NB4 (cell line): ENCODE results near the gene NUDT3.

ENCODE experiments used
- MYC ChIP-seq: IDR thresholded peaks from 2 replicates; pipeline ENCODE4 v1.6.1; 2011; ENCODE audit warnings: low read depth, low read length
- POLR2A ChIP-seq: IDR thresholded peaks from 2 replicates; pipeline ENCODE4 v1.6.1; 2011; ENCODE audit warnings: mild to moderate bottlenecking; ENCODE audit not compliant: insufficient read length; ENCODE audit errors: extremely low read depth
- TF ChIP-seq, protein P1 (sequence below): IDR thresholded peaks from 2 replicates; pipeline ENCODE4 v1.6.1; 2011; ENCODE audit warnings: low read depth, low read length
- TF ChIP-seq, protein P2 (sequence below): IDR thresholded peaks from one replicate; pipeline ENCODE4 v1.5.1; 2012; ENCODE audit warnings: low read depth, low read length

DNA sequence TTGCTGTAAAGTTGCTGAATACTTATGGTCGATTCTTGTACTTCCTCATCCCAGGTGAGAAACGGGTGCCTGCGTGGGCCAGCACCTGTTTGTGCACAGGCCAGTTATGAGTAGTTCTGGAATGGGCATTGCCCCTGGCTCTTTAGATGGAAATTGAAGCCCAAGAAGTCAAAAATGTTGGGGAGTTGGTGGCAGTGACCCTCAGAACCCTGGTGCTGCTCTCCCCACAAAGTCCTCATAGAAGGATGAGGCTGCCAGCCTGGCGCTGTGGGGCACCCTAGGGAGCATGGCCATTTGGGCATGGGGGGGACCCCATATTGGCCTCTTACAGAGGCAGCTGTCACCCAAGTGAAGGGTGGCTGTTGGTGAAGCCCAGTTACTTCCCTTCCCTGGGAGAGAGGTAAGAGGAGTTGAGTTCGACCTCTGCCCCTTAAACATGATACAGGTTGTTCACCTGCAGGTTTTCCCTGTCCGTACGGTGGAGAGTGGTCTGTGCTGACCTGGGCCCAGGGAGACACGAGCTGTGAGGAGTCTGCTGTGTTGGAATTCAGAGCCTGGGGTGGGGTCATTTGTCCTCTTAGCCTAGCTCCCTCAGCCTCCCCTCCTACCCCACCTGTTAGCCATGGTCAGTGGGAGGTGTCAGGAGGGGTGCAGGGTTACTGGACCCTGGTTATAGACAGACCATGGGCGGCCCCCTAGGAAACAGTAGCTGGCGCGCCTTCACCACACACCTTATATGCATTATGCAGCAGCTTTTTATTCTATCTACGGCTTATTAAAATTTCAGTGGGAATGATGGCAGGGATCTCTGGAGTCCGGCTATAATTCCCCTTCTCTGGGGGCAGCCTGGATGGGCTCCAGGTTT lies 150.9 kb downstream of the NUDT3 start:
- TF ChIP-seq, protein P1, sequence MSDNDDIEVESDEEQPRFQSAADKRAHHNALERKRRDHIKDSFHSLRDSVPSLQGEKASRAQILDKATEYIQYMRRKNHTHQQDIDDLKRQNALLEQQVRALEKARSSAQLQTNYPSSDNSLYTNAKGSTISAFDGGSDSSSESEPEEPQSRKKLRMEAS: no peak
- TF ChIP-seq, protein P2, sequence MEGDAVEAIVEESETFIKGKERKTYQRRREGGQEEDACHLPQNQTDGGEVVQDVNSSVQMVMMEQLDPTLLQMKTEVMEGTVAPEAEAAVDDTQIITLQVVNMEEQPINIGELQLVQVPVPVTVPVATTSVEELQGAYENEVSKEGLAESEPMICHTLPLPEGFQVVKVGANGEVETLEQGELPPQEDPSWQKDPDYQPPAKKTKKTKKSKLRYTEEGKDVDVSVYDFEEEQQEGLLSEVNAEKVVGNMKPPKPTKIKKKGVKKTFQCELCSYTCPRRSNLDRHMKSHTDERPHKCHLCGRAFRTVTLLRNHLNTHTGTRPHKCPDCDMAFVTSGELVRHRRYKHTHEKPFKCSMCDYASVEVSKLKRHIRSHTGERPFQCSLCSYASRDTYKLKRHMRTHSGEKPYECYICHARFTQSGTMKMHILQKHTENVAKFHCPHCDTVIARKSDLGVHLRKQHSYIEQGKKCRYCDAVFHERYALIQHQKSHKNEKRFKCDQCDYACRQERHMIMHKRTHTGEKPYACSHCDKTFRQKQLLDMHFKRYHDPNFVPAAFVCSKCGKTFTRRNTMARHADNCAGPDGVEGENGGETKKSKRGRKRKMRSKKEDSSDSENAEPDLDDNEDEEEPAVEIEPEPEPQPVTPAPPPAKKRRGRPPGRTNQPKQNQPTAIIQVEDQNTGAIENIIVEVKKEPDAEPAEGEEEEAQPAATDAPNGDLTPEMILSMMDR: no peak
- TF ChIP-seq POLR2A: no peak
- TF ChIP-seq MYC: no peak
